Activated T-cell treated with anti-CD3 and anti-CD28 coated beads, Interleukin-2, amount 50 U/mL, for 72 hours (primary cell): ENCODE measurements around the gene RNASE1. TPM values are rescaled to one million over a fixed set of nuclear protein-coding genes. Genes with fewer than 3 reads are reported as not detected.

Experiments
- total RNA-seq, 2 donors: library from RNA; stranded (reverse); gene quantifications; one replicate each; pipeline ENCODE4 v1.2.3, GENCODE V29; 2022

Gene RNASE1
- total RNA-seq, 2 donors from 2014 or later: not detected

Other genes with a start within 250 kb of the RNASE1 start
- gene RNASE9, start 241.8 kb downstream of the RNASE1 start, total RNA-seq: not detected
- gene RNASE11, start 214.8 kb downstream of the RNASE1 start, total RNA-seq: not detected
- not detected for gene RNASE12, start 211.5 kb downstream of the RNASE1 start, total RNA-seq
- gene OR6S1, start 161.2 kb downstream of the RNASE1 start, total RNA-seq: not detected
- under 1 TPM; 0.63 to 0.79 TPM for gene RNASE4, start 118.3 kb downstream of the RNASE1 start, total RNA-seq
- 1 to 10 TPM in 1 of 2 donors, under 1 TPM in 1; 0.67 to 2.5 TPM for gene ANG, start 114.1 kb downstream of the RNASE1 start, total RNA-seq
- not detected for gene EDDM3A, start 57.0 kb downstream of the RNASE1 start, total RNA-seq
- not detected for gene EDDM3B, start 34.4 kb downstream of the RNASE1 start, total RNA-seq
- not detected for gene RNASE6, start 21.6 kb downstream of the RNASE1 start, total RNA-seq
- not detected for gene RNASE3, start 88.5 kb upstream of the RNASE1 start, total RNA-seq
- not detected for gene RNASE2, start 152.6 kb upstream of the RNASE1 start, total RNA-seq
- 10 to 100 TPM; 91.2 to 94.9 TPM for gene METTL17, start 187.1 kb upstream of the RNASE1 start, total RNA-seq
- under 1 TPM; 0.58 to 0.96 TPM for gene SLC39A2, start 196.4 kb upstream of the RNASE1 start, total RNA-seq
- gene NDRG2, start 222.2 kb upstream of the RNASE1 start, total RNA-seq: 1 to 10 TPM; 4.0 to 6.3 TPM
- not detected for gene TPPP2, start 227.4 kb upstream of the RNASE1 start, total RNA-seq
- gene RNASE13, start 232.0 kb upstream of the RNASE1 start, total RNA-seq: not detected
- not detected for gene RNASE7, start 239.5 kb upstream of the RNASE1 start, total RNA-seq